Large intestine (tissue), 3 donors: ENCODE results near the gene ARID5B. TPM values are rescaled to one million over a fixed set of nuclear protein-coding genes. Genes with fewer than 3 reads are reported as not detected.

ENCODE experiments used
- DNase-seq, 2 donors: peaks; one replicate each; pipeline versions ENCODE4 v3.0.0 to v3.0.0-alpha.2; 2013
- H3K27ac ChIP-seq: one replicate; pipeline ENCODE4 v1.5.1; 2013; ENCODE audit warnings: low read length
- H3K27me3 ChIP-seq: 2 replicates; pipeline ENCODE4 v1.6.1; 2013; ENCODE audit warnings: low read length; ENCODE audit not compliant: control insufficient read depth, insufficient read depth
- H3K36me3 ChIP-seq: 2 replicates; pipeline ENCODE4 v1.6.1; 2013; ENCODE audit warnings: low read length; ENCODE audit not compliant: control insufficient read depth, insufficient read depth
- H3K4me1 ChIP-seq: one replicate; pipeline ENCODE4 v1.6.1; 2013; ENCODE audit warnings: low read length; ENCODE audit not compliant: control insufficient read depth, insufficient read depth
- H3K4me3 ChIP-seq: one replicate; pipeline ENCODE4 v1.5.1; 2013; ENCODE audit warnings: low read length
- H3K9me3 ChIP-seq: one replicate; pipeline ENCODE4 v1.6.1; 2013; ENCODE audit warnings: mild to moderate bottlenecking, low read depth, low read length, moderate library complexity; ENCODE audit not compliant: control insufficient read depth
- WGBS: methylation state at CpG from one replicate; pipeline ENCODE4 v1.1.5; 2013; ENCODE audit warnings: low lambda C conversion rate; ENCODE audit not compliant: insufficient coverage; 5-methylcytosine and 5-hydroxymethylcytosine counted together
- polyA plus RNA-seq: library from polyadenylated mRNA; unstranded; fragments of 120-200 nt; gene quantifications from one replicate; pipeline ENCODE4 v1.2.1, GENCODE V29; 2013

Gene ARID5B
- polyA plus RNA-seq, 1 donor, result 19.9 TPM

DNA sequence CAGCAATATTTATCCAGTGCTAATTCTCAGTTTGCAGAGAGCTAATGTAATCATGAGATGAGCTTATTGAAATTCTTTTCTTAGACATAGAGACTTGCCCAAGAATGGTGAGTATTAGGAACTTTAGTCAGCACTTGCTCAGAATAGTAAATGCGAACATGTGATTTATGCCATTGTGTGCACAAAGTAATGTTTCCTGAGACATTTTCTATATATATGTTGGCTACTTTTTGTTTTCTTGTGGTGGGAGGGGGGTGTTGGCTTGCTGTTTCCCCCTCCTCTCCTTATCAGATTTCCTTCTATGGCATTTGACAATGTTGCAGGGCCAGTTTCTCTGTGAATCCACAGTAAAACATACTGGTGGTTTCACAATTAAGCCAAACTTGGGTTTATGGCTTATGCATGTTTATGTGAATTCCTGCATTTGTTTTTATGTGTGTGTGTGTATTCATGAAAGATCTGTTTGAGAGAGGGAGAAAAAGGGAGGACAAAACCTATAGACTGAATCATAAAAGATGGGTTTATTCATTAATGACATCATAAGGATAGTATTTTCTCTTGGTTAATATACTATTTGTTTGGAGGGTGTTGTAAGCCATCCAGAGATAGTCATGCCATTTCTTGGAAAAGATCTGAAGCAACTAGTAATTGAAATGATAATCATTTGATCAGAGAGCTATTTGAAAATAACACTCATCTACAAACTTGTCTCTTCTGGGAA is 36.3 kb downstream of the ARID5B start:
- H3K4me1 ChIP-seq, result peaks cover 29% of the 10 kb centered on the region
- DNase-seq, result peak in 1 of 2 donors; percentile 67
- 100% methylated on average over 1 of the region's 1 CpG for WGBS

DNA sequence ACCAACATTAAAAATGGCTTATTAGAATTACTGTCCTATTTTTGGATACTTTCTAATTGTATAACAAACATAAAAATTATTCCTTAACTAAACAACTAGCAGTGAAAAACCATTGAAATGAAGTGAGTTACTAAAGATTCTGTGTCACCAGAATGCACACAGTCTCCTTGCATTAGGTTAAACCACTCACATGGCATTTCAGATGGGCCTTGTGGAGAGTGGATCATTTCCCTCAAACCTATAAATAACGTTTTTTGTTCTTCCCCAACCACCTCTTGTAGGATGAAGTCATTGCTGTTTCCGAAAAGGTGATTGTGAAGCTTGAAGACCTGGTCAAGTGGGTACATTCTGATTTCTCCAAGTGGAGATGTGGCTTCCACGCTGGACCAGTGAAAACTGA is 38.4 kb downstream of the ARID5B start:
- no peaks in the 10 kb centered on the region for H3K27me3 ChIP-seq
- H3K36me3 ChIP-seq, result peaks cover 10% of the 10 kb centered on the region
- no peak overlapping the region for H3K4me3 ChIP-seq
- H3K27ac ChIP-seq, result no peak overlapping the region
- H3K4me1 ChIP-seq, result peaks cover 35% of the 10 kb centered on the region
- H3K9me3 ChIP-seq, result no peaks in the 10 kb centered on the region
- DNase-seq, result no peak
- no CpG with 5 or more reads among the region's 3 CpGs for WGBS

More for the DNA sequence above, 36.3 kb downstream of the ARID5B start:
- Histone ChIP-seq H3K9me3 (no peaks in the 10 kb centered on the region), H3K27me3 (no peaks in the 10 kb centered on the region), H3K4me3 (no peak overlapping the region), H3K36me3 (peaks cover 10% of the 10 kb centered on the region), H3K27ac (peak overlapping the region; percentile 66)

DNA sequence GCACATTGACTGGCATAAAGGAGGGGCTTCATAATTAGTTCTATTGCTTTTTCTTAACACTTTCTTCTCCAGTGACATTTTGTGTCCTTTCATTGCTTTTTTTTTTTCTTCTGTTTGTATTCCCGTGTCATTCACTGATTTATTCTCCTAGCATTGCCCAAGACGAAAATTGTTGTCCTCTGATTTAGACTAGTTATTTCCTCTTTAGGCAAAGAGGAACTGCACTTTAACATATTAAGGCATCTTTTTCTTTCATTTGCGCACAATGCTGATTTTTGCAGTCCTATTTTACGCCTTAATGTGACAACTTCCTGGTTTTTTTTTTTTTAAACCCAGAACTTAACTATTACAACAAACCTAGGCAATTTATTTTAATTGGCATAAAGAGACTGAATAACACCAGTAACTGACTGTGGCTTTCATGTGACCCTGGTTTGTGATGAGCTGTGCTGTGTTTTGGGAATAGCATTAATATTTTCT is 39.7 kb downstream of the ARID5B start:
- peaks cover 10% of the 10 kb centered on the region for H3K36me3 ChIP-seq
- no peaks in the 10 kb centered on the region for H3K27me3 ChIP-seq
- 71% methylated on average over 3 of the region's 4 CpGs for WGBS
- no peak overlapping the region for H3K27ac ChIP-seq
- peaks cover 35% of the 10 kb centered on the region for H3K4me1 ChIP-seq
- no peaks in the 10 kb centered on the region for H3K9me3 ChIP-seq
- H3K4me3 ChIP-seq, result no peak overlapping the region
- DNase-seq, result no peak

DNA sequence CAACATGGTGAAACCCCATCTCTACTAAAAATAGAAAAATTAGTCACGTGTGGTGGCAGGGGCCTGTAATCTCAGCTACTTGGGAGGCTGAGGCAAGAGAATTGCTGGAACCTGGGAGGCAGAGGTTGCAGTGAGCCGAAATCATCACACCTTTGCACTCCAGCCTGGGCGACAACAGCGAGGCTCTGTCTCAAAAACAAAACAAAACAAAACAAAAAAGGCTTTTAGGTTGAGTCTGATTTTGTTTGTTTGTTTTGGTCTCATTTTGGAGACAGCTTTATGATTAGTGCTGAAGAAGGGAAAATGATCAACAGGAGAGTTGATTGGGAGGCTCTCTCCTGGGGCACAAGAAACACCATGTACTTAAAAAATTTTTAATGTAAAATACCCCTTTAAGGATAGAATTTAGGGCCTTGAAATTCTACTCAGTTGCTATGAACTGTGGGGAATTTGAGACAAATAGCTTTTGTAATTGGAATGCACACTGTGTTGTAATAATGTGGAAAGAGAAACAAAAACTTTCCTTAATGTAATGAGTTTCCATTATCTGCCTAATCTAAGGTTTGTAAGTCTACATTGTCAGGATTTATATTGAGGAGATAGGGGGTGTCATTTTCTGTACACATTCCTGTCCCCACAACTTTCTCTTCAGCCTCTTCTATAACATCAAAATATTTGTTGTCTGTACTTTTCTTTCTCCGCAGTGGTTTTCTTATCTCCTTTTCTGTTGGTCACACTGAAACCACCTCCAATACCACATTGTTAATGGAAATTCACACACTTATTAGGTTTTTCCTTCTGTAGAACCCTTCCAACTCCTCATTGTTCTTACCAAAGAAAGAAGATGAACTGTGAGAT is 41.3 kb downstream of the ARID5B start:
- Histone ChIP-seq H3K36me3 (peaks cover 12% of the 10 kb centered on the region), H3K4me3 (no peak overlapping the region), H3K27ac (peak overlapping the region; percentile 51), H3K27me3 (no peaks in the 10 kb centered on the region), H3K9me3 (no peaks in the 10 kb centered on the region), H3K4me1 (peaks cover 22% of the 10 kb centered on the region)
- DNase-seq, result peak in 1 of 2 donors; percentile 69
- WGBS, result 76% methylated on average over 2 of the region's 5 CpGs

DNA sequence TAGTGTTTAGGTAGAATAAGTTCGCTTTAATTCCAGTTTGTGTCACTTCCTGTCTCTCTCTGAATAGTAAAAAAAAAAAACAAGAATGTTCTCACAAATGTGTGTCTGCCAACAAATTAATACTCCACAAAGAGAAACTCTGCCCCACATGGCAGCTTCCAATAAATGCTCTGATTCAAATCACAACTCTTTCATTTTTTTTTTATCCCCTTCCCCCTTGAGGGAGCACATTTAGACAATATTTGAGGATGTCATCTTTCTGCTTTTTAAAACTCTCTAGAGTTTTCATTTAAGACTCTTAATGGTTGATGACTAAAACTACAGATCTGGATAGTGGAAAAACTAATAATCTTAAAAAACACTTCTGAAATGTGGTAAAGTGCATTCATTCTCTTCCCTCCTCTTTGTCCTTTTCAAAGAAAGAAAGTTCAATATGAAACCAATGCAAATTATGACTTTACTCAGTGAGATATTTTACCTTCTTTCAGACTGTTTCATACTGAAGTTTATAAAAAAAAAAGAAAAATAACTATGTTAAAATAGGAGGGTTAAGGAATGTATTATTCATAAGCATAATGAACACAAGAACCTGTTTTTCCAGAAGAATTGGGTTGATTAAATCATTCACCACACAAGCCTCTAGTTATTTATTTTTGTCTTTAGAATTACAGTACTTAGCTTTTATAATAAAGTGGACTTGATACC is 42.3 kb downstream of the ARID5B start:
- H3K4me3 ChIP-seq, result no peak overlapping the region
- H3K9me3 ChIP-seq, result no peaks in the 10 kb centered on the region
- H3K36me3 ChIP-seq, result peaks cover 16% of the 10 kb centered on the region
- peaks cover 12% of the 10 kb centered on the region for H3K4me1 ChIP-seq
- H3K27me3 ChIP-seq, result no peaks in the 10 kb centered on the region
- 40% methylated on average over 1 of the region's 1 CpG for WGBS
- no peak for DNase-seq
- H3K27ac ChIP-seq, result peak overlapping the region; percentile 51

DNA sequence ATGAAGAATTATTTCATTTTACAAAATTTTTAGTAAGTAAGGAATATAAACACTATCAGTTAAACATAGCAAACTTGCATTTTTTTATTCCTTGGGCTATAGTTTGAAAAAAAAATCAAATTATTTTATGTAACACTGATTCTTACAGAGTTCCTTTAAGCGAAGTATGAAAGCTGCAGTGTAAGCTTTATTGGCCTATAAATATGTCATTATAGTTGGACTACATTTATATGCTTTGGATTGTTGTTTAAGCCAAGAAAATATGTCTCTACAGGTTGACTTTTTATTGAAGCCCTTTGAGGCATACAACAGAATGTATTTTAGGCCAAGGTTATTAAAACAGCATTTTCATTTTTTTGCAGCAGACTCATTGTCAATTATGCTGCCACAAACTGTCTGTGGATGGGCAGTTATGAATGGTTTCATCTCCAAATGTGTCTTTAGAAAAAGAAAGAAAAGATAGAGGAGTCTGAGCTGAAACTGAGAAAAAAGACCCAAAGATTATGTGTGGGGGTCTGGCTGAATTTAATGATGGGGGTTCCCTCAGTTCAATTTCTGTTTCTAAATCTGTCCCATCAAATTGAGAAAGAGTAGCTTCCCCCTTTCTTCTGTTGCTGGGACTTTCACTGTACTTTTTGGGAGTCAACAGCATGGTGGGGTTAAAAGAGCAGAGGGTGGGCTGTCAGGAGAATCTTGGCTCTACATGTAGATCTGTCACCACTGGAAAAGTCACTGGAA is 43.1 kb downstream of the ARID5B start:
- Histone ChIP-seq H3K27ac (no peak overlapping the region), H3K4me1 (peaks cover 11% of the 10 kb centered on the region), H3K4me3 (no peak overlapping the region), H3K27me3 (no peaks in the 10 kb centered on the region), H3K9me3 (no peaks in the 10 kb centered on the region), H3K36me3 (peaks cover 16% of the 10 kb centered on the region)
- no peak for DNase-seq
- WGBS, result no CpG with 5 or more reads among the region's 1 CpG

DNA sequence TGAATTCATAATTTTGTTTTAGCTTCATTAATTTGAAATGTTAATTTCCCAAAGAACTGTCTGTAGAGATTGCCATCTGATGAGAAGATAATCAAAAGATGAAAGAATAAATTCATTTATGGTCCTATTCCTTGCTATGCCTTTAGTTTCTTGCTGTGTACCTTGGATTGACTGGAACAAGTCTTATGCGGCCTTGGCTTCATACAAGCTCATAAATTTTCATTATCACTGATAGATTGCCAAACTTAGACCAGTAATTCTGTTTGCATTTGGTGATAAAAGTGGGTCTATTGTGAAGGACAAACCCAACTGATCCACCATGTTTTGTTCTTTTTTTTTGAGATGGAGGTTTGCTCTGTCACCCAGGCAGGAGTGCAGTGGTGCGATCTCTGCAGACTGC is 48.2 kb downstream of the ARID5B start:
- no peak overlapping the region for H3K4me3 ChIP-seq
- H3K9me3 ChIP-seq, result no peaks in the 10 kb centered on the region
- peaks cover 12% of the 10 kb centered on the region for H3K36me3 ChIP-seq
- H3K4me1 ChIP-seq, result peaks cover 24% of the 10 kb centered on the region
- WGBS, result no CpG with 5 or more reads among the region's 2 CpGs
- H3K27me3 ChIP-seq, result no peaks in the 10 kb centered on the region
- no peak for DNase-seq
- H3K27ac ChIP-seq, result no peak overlapping the region

DNA sequence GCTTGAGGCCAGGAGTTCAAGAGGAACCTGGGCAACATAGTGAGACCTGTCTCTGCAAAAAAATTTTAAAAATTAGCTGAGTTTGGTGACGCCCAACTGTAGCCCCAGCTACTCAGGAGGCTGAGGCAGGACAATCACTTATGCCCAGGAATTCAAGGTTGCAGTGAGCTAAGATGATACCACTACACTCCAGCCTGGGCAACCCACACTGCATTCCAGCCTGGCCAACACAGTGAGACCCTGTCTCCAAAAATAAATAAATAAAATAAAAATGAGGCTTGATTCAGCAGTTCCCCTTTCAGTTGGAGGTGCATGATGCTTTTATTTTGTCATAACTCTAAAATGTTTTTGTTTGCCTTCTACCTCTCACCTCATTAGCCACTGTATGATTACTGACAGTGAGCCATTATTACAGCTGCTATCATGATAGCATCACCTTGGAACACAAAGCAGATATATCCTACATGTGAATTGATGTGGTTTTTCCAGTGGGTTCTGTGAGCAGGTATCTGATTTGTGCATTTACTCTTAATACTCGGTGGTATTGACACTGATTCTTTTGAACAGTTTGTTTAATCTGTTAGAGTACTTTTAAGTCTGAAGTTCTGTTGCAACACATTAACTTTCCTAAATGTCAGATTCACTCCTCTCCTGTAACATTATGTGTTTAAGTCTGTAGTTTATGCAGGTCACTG is 49.1 kb downstream of the ARID5B start:
- H3K27me3 ChIP-seq, result no peaks in the 10 kb centered on the region
- DNase-seq, result no peak
- no CpG with 5 or more reads among the region's 2 CpGs for WGBS
- peaks cover 12% of the 10 kb centered on the region for H3K36me3 ChIP-seq
- peaks cover 22% of the 10 kb centered on the region for H3K4me1 ChIP-seq
- no peak overlapping the region for H3K4me3 ChIP-seq
- H3K9me3 ChIP-seq, result no peaks in the 10 kb centered on the region
- no peak overlapping the region for H3K27ac ChIP-seq

DNA sequence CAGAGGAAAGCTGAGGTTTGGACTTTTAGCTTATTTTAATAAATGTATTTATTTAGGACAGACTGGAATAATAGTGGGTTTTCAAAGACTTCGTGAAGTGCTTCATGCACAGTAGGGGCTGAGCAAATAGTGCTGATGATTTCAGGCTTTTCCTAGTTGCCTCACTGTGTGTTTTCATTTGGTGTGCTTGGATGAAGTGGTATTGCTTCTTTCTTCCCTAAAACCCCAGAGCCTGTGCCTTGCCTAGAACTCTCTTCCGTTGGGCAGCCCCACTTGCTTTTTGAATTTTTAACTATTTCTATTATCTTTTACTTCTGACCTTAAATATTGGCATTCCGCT is 49.6 kb downstream of the ARID5B start:
- no peak overlapping the region for H3K27ac ChIP-seq
- no peaks in the 10 kb centered on the region for H3K9me3 ChIP-seq
- WGBS, result 61% methylated on average over 2 of the region's 3 CpGs
- no peaks in the 10 kb centered on the region for H3K27me3 ChIP-seq
- H3K4me1 ChIP-seq, result peaks cover 22% of the 10 kb centered on the region
- no peak for DNase-seq
- H3K4me3 ChIP-seq, result no peak overlapping the region
- H3K36me3 ChIP-seq, result peaks cover 13% of the 10 kb centered on the region
